Astrocyte (in vitro differentiated cells and primary cell): ENCODE results near the gene ACSF2.

Experiments
- CTCF ChIP-seq: IDR thresholded peaks from 2 replicates; pipeline ENCODE4 v1.5.1; 2011; ENCODE audit warnings: low read depth, mild to moderate bottlenecking, inconsistent platforms, low read length, moderate library complexity; ENCODE audit not compliant: insufficient read depth
- EZH2 ChIP-seq: IDR thresholded peaks from 2 replicates; pipeline ENCODE4 v1.6.1; 2012; ENCODE audit warnings: mild to moderate bottlenecking, low read length, inconsistent platforms; ENCODE audit not compliant: insufficient read depth

- no peak for TF ChIP-seq CTCF
- no peak for TF ChIP-seq EZH2
Observed at GRCh38 chr17:50484386-50485155, 58.6 kb downstream of the ACSF2 start.
